Heart right ventricle (tissue), 16 donors: ENCODE measurements around the gene PTGIR. TPM values are rescaled to one million over a fixed set of nuclear protein-coding genes. Genes with fewer than 3 reads are reported as not detected.

Source experiments
- ATAC-seq, 8 donors: fragments of 200-7000 bp; cut with Tn5 transposase; one replicate each; pipeline ENCODE4 v1.9.1; 2020; ENCODE audit warnings: mild to moderate bottlenecking in 8 of 8, moderate library complexity in 8 of 8, moderate number of reproducible peaks in 1 of 8
- DNase-seq, 2 donors: peaks; one replicate each; pipeline ENCODE4 v3.0.0-alpha.2; 2020
- H3K27ac ChIP-seq, 10 donors: fragments of 200-600 bp; sonication (generic) in 2 of 10; one replicate each; pipeline versions ENCODE4 v1.5.0 to v1.8.0; 2020 to 2022; ENCODE audit warnings: mild to moderate bottlenecking in 3 of 10
- H3K27me3 ChIP-seq, 7 donors: fragments of 200-600 bp; one replicate each; pipeline ENCODE4 v1.8.0; 2021 to 2022; ENCODE audit warnings: mild to moderate bottlenecking in 2 of 7
- H3K36me3 ChIP-seq, 9 donors: fragments of 200-600 bp; sonication (generic) in 1 of 9; one replicate each; pipeline versions ENCODE4 v1.5.0 to v1.8.0; 2020 to 2022; ENCODE audit warnings: mild to moderate bottlenecking in 2 of 9
- H3K4me1 ChIP-seq, 9 donors: fragments of 200-600 bp; sonication (generic) in 1 of 9; one replicate each; pipeline versions ENCODE4 v1.5.0 to v1.8.0; 2020 to 2022; ENCODE audit warnings: mild to moderate bottlenecking in 4 of 9
- H3K4me3 ChIP-seq, 10 donors: fragments of 200-600 bp; sonication (generic) in 2 of 10; one replicate each; pipeline versions ENCODE4 v1.5.0 to v1.8.0; 2020 to 2022; ENCODE audit warnings: mild to moderate bottlenecking in 7 of 10, moderate library complexity in 2 of 10
- H3K9me3 ChIP-seq, 11 donors: fragments of 200-600 bp in 10 of 11; sonication (generic) in 2 of 11; one replicate each; pipeline versions ENCODE4 v1.5.0 to v1.8.0; 2013 to 2022; ENCODE audit warnings: mild to moderate bottlenecking in 2 of 11, control low read depth in 1 of 11, moderate library complexity in 1 of 11
- CTCF ChIP-seq, 9 donors: fragments of 200-600 bp; sonication (generic) in 2 of 9; IDR thresholded peaks; one replicate each; pipeline versions ENCODE4 v1.5.0 to v1.8.0; 2021 to 2022; ENCODE audit warnings: antibody characterized with exemption in 9 of 9, mild to moderate bottlenecking in 5 of 9, moderate library complexity in 1 of 9
- WGBS, 2 donors: extraction: QIAGEN DNeasy Blood & Tissue Kit; methylation state at CpG; one replicate each; pipeline ENCODE4 v1.1.7; 2013; ENCODE audit warnings: inconsistent platforms in 1 of 2; 5-methylcytosine and 5-hydroxymethylcytosine counted together
- intact Hi-C, 10 donors: fragments of 100-400 bp; cut with DNase I; formaldehyde crosslinking; loops; one replicate each; pipeline versions ENCODE4 v1.11.1 to v1.14.2; 2022
- polyA plus RNA-seq, 2 donors: library from polyadenylated mRNA; stranded (reverse); fragments of 200-250 nt; gene quantifications; one replicate each; pipeline ENCODE4 v1.2.3, GENCODE V29; 2013
- total RNA-seq, 10 donors: library from RNA; stranded (reverse); fragmentation: NEBNext Ultra II Directional in 3 of 10; extraction: Animal tissue kit (Norgen Biotek cat#: 25700) in 3 of 10; gene quantifications; one replicate each; pipeline versions ENCODE4 v1.2.1 to v1.2.4, GENCODE V29; 2021 to 2023
- donor health status: Arrhythmogenic right ventricular cardiomyopathy.
- donor health status: ischemic (EF 13 %, LVEDD 7.1; RV severe dilation, severe dysfunction).
- donor health status: healthy with polysubstance abuse.
- donor health status: DM: no; HTN: yes; CAD: no.
- donor health status: DM: no; HTN: no; CAD: no.
- donor health status: ischemic (EF 25% LVEDD 6.9; RV normal size, moderate dysfunction).
- donor health status: ischemic (EF 25% LVEDD 5.7; RV mildly dilated, moderate dysfunction).
- donor health status: healthy.
- donor health status: DM: yes; HTN: yes; CAD: no.
- donor health status: Ischemic cardiomyopathy.
- donor health status: ischemic (EF 35%, LVEDD 5.7; RV mildly dilated, moderate dysfunction).
- donor health status: nonischemic (EF 11% LVEDD 7.7; RV severe dilation, severe dysfunction).
- donor health status: DM: yes; HTN: yes; CAD: no.
- donor health status: PGD.
- donor health status: ischemic (EF 29% LVEDD 5.4; RV normal size, mild dysfunction).
- donor health status: nonischemic (EF 23%, LVEDD 6.1; RV moderate dilation, normal function).

The PTGIR gene
- total and polyA plus RNA-seq, 12 donors, result 1.4 to 13.7 (median 3.4) TPM

- TF ChIP-seq CTCF (IDR thresholded peaks at IDR 0.05), result no peak
- ATAC-seq (no peak), DNase-seq (no peak)
- Histone ChIP-seq H3K4me3 (no peak overlapping the region), H3K9me3 (no peaks in the 10 kb centered on the region), H3K36me3 (no peaks in the 10 kb centered on the region), H3K27me3 (peaks cover 0 to 8% (median 0%) of the 10 kb centered on the region in 7 donors), H3K4me1 (peaks cover 3 to 19% (median 12%) of the 10 kb centered on the region in 9 donors), H3K27ac (no peak overlapping the region)
- intact Hi-C loops, result loop anchor here in 5 of 10 donors (10.0 kb wide), 2 partner anchors 130 to 140 kb away; no protein-coding TSS in a partner anchor
- 90 to 92% methylated on average over 8 of the region's 8 CpGs for WGBS, 2 donors
These were observed 40.2 kb upstream of the PTGIR start for GRCh38 chr19:46665072-46665471.

DNA sequence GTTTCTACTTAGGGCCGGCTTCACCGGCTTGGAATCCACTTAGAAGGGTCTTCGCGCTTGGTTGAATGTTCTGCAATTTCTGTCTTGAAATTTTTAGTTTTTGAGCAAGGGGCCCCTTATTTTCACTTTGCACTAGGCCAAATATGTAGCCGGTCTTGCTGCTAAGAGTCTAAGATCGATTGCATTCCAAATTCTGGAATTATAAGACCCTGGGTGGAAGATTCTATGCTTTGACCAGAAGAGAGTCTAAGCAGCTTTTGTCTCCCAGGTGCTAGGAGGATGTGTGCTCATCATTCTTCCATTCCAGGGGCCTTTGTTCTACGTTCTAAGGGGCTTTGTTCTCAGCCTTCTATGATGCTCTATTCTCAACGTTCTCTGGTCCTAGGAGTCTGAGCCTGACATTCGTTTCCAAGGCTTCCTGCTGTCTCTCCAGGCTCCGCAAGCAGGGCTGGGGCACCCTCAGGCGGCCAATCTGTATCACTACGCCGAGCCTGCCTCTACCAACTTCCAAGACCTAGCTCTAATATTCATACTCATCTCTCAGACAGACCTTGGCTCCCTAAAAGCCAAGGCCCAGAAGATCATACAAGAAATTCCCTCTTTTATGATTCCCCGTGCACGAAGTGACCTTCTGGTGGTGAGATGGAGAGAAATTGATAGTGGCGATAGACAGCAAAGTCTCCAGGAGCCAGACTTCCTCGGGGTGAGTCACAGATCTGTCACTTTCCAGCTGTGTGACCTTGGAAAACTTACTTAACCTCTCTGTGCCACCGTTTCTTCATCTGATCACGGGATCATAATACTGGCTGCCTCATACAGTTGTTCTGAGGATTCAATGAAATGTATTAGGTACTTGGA lies 37.1 kb upstream of the PTGIR start:
- H3K27me3 ChIP-seq, result peaks cover 0 to 37% (median 0%) of the 10 kb centered on the region in 7 donors
- H3K36me3 ChIP-seq, result no peaks in the 10 kb centered on the region
- peaks cover 3 to 32% (median 20%) of the 10 kb centered on the region in 9 donors for H3K4me1 ChIP-seq
- peak; percentile 77 to 98 (median 93) for TF ChIP-seq CTCF (IDR thresholded peaks at IDR 0.05)
- peak; percentile 56 to 90 (median 78) for ATAC-seq
- DNase-seq, result peak; percentile 80 to 83
- intact Hi-C loops, result loop anchor here (1.0 to 10.0 kb wide), 11 partner anchors 45 to 137 kb away; no protein-coding TSS in a partner anchor
- WGBS, 2 donors, result 6% methylated on average over 19 of the region's 19 CpGs
- peak overlapping the region in 9 of 10 donors; percentile 44 to 88 (median 68) for H3K27ac ChIP-seq
- H3K4me3 ChIP-seq, result peak overlapping the region in 9 of 10 donors; percentile 12 to 77 (median 47)
- no peaks in the 10 kb centered on the region for H3K9me3 ChIP-seq

- DNase-seq, result peak; percentile 100
- Histone ChIP-seq H3K9me3 (no peaks in the 10 kb centered on the region), H3K27me3 (peaks cover 0 to 41% (median 0%) of the 10 kb centered on the region in 7 donors), H3K36me3 (no peaks in the 10 kb centered on the region), H3K4me1 (peaks cover 3 to 32% (median 20%) of the 10 kb centered on the region in 9 donors), H3K4me3 (peak within 1 kb of the TSS; percentile 46 to 87 (median 68)), H3K27ac (peak within 1 kb of the TSS; percentile 2 to 88 (median 74))
- intact Hi-C loops, result loop anchor here (1.0 to 10.0 kb wide), 8 partner anchors 44 to 136 kb away; no protein-coding TSS in a partner anchor
- ATAC-seq, result peak; percentile 93 to 98 (median 96)
- 0% methylated on average over 58 to 61 of the region's 61 CpGs for WGBS, 2 donors
- peak in 2 of 9 donors; percentile 7 to 20 for TF ChIP-seq CTCF (IDR thresholded peaks at IDR 0.05)
These were observed 36.3 kb upstream of the PTGIR start, which contains the start of gene DACT3 for GRCh38 chr19:46661020-46661731. Gene DACT3, minus strand, starts transcription at chr19:46661182. Its CDS starts 118 bp downstream, at chr19:46661064.

- Histone ChIP-seq H3K27ac (peak overlapping the region; percentile 2 to 83 (median 70)), H3K9me3 (no peaks in the 10 kb centered on the region), H3K4me1 (peaks cover 3 to 32% (median 20%) of the 10 kb centered on the region in 9 donors), H3K27me3 (peaks cover 0 to 44% (median 0%) of the 10 kb centered on the region in 7 donors), H3K36me3 (no peaks in the 10 kb centered on the region), H3K4me3 (peak overlapping the region; percentile 46 to 87 (median 68))
- intact Hi-C loops, result loop anchor here (1.0 to 10.0 kb wide), 8 partner anchors 43 to 136 kb away; no protein-coding TSS in a partner anchor
- 1% methylated on average over 22 to 39 of the region's 40 CpGs for WGBS, 2 donors
- no peak for TF ChIP-seq CTCF (IDR thresholded peaks at IDR 0.05)
- DNase-seq (peak in 1 of 2 donors; percentile 44), ATAC-seq (peak in 2 of 8 donors; percentile 0 to 4)
These were observed 35.7 kb upstream of the PTGIR start for GRCh38 chr19:46660551-46661019.
